ENCODE results near the gene TSEN34. TPM values are rescaled to one million over a fixed set of nuclear protein-coding genes. Genes with fewer than 3 reads are reported as not detected.
A peak's percentile ranks its signal among the peaks of the same experiment; 100 is the strongest.
"Not testable (repeated sequence)": the region's sequence is repeated elsewhere in the genome, so short reads cannot be mapped to it uniquely, and the experiment has no call there.

The TSEN34 gene
- total RNA-seq, 1 donor from 2014 or later, result 95.1 TPM

- peak; percentile 78 for DNase-seq (ENCODE audit: low read depth)
These were observed 40.2 kb downstream of the TSEN34 start for GRCh38 chr19:54231077-54231931.

GRCh38 chr19:54233941-54234340 is 42.8 kb downstream of the TSEN34 start:
- DNase-seq (ENCODE audit: low read depth), result no peak

- DNase-seq (ENCODE audit: low read depth), result not testable (repeated sequence)
These were observed 48.6 kb downstream of the TSEN34 start for GRCh38 chr19:54239491-54240371.

- DNase-seq (ENCODE audit: low read depth), result not testable (repeated sequence)
These were observed 49.5 kb downstream of the TSEN34 start for GRCh38 chr19:54240372-54241336.

GRCh38 chr19:54242234-54242633 is 51.1 kb downstream of the TSEN34 start:
- not testable (repeated sequence) for DNase-seq (ENCODE audit: low read depth)

- not testable (repeated sequence) for DNase-seq (ENCODE audit: low read depth)
These were observed 51.5 kb downstream of the TSEN34 start, which contains the start of gene LILRA6 for GRCh38 chr19:54242646-54243045. LILRA6 (minus strand) TSS chr19:54242790.

- DNase-seq (ENCODE audit: low read depth), result not testable (repeated sequence)
These were observed 52.7 kb downstream of the TSEN34 start for GRCh38 chr19:54243809-54244208.

Other genes starting within 250 kb of the TSEN34 start
- gene CACNG8, start 228.4 kb upstream of the TSEN34 start, total RNA-seq, result 0.03 TPM in 1 of 2 replicates, not detected in the other
- gene CACNG6, start 199.7 kb upstream of the TSEN34 start, total RNA-seq, result 22.8 and 30.8 TPM in 2 replicates
- gene VSTM1, start 127.4 kb upstream of the TSEN34 start, total RNA-seq, result not detected in 2 replicates
- gene TARM1, start 109.9 kb upstream of the TSEN34 start, total RNA-seq, result not detected in 2 replicates
- 0.10 TPM in 1 of 2 replicates, not detected in the other for gene OSCAR, start 90.5 kb upstream of the TSEN34 start, total RNA-seq
- gene NDUFA3, start 88.5 kb upstream of the TSEN34 start, total RNA-seq, result 51.3 and 53.7 TPM in 2 replicates
- gene TFPT, start 75.7 kb upstream of the TSEN34 start, total RNA-seq, result 13.0 and 17.8 TPM in 2 replicates
- 48.0 and 59.0 TPM in 2 replicates for gene PRPF31, start 75.6 kb upstream of the TSEN34 start, total RNA-seq
- 17.0 and 17.2 TPM in 2 replicates for gene CNOT3, start 53.5 kb upstream of the TSEN34 start, total RNA-seq
- 8.7 and 9.3 TPM in 2 replicates for gene LENG1, start 31.6 kb upstream of the TSEN34 start, total RNA-seq
- gene TMC4, start 18.1 kb upstream of the TSEN34 start, total RNA-seq, result 0.86 and 4.2 TPM in 2 replicates
- 48.5 and 59.6 TPM in 2 replicates for gene MBOAT7, start 1.7 kb upstream of the TSEN34 start, total RNA-seq
- 937 and 1,223 TPM in 2 replicates for gene RPS9, start 9.6 kb downstream of the TSEN34 start, total RNA-seq
- gene LILRB3, start 31.7 kb downstream of the TSEN34 start, total RNA-seq, result not detected in 2 replicates
- not detected in 2 replicates for gene LILRA6, start 51.5 kb downstream of the TSEN34 start, total RNA-seq
- gene LILRB5, start 66.0 kb downstream of the TSEN34 start, total RNA-seq, result not detected in 2 replicates
- gene LILRB2, start 89.8 kb downstream of the TSEN34 start, total RNA-seq, result not detected in 2 replicates
- gene LILRA5, start 121.9 kb downstream of the TSEN34 start, total RNA-seq, result not detected in 2 replicates
- gene LILRA4, start 147.9 kb downstream of the TSEN34 start, total RNA-seq, result not detected in 2 replicates
- not detected in 2 replicates for gene LAIR1, start 173.6 kb downstream of the TSEN34 start, total RNA-seq
- gene TTYH1, start 224.2 kb downstream of the TSEN34 start, total RNA-seq, result not detected in 2 replicates